Right hindlimb (tissue), 1 donor: Measurements from ENCODE around the gene WBP11.

Experiments
- DNase-seq: peaks from one replicate; pipeline ENCODE4 v3.0.0-alpha.2; 2018

WBP11 gene

GRCh38 chr12:14824012-14824634 lies 20.8 kb upstream of the WBP11 start:
- DNase-seq, result no peak

- DNase-seq, result no peak
These were observed 10.7 kb upstream of the WBP11 start, which contains the start of gene SMCO3 for GRCh38 chr12:14814014-14814413. SMCO3 (minus strand) TSS chr12:14814182; CDS start chr12:14806680, 7,502 bp downstream.

- DNase-seq, result no peak
These were observed 8.2 kb upstream of the WBP11 start for GRCh38 chr12:14811486-14811885.

GRCh38 chr12:14810953-14811483 lies 7.7 kb upstream of the WBP11 start:
- DNase-seq, result no peak

- no peak for DNase-seq
These were observed 7.1 kb upstream of the WBP11 start for GRCh38 chr12:14810167-14810952.

- DNase-seq, result no peak
These were observed 517 bp upstream of the WBP11 start for GRCh38 chr12:14803830-14804160.

- peak; percentile 18 for DNase-seq
These were observed 612 bp downstream of the WBP11 start for GRCh38 chr12:14802721-14803010.

GRCh38 chr12:14802247-14802646 lies 1.0 kb downstream of the WBP11 start:
- no peak for DNase-seq

GRCh38 chr12:14795028-14795448 lies 8.2 kb downstream of the WBP11 start:
- DNase-seq, result no peak

GRCh38 chr12:14785568-14785967 lies 17.7 kb downstream of the WBP11 start:
- DNase-seq, result no peak

GRCh38 chr12:14784471-14784870 lies 18.8 kb downstream of the WBP11 start:
- no peak for DNase-seq

GRCh38 chr12:14782756-14783155 lies 20.5 kb downstream of the WBP11 start:
- DNase-seq, result no peak

- DNase-seq, result no peak
These were observed 21.7 kb downstream of the WBP11 start for GRCh38 chr12:14781563-14781962.

GRCh38 chr12:14780859-14781258 lies 22.4 kb downstream of the WBP11 start:
- DNase-seq, result no peak

- no peak for DNase-seq
These were observed 23.4 kb downstream of the WBP11 start for GRCh38 chr12:14779834-14780233.

GRCh38 chr12:14777271-14777670 lies 26.0 kb downstream of the WBP11 start:
- DNase-seq, result no peak

- DNase-seq, result no peak
These were observed 26.9 kb downstream of the WBP11 start for GRCh38 chr12:14776236-14776961.

- DNase-seq, result no peak
These were observed 27.7 kb downstream of the WBP11 start for GRCh38 chr12:14775636-14775980.

- DNase-seq, result peak; percentile 63
These were observed 28.2 kb downstream of the WBP11 start for GRCh38 chr12:14774906-14775635.

- peak; percentile 96 for DNase-seq
These were observed 29.0 kb downstream of the WBP11 start for GRCh38 chr12:14774074-14774905.

- no peak for DNase-seq
These were observed 29.6 kb downstream of the WBP11 start for GRCh38 chr12:14773685-14774073.

GRCh38 chr12:14772946-14773345 lies 30.3 kb downstream of the WBP11 start:
- DNase-seq, result no peak
